ENCODE measurements around the gene TNFAIP8.

The TNFAIP8 gene

DNA sequence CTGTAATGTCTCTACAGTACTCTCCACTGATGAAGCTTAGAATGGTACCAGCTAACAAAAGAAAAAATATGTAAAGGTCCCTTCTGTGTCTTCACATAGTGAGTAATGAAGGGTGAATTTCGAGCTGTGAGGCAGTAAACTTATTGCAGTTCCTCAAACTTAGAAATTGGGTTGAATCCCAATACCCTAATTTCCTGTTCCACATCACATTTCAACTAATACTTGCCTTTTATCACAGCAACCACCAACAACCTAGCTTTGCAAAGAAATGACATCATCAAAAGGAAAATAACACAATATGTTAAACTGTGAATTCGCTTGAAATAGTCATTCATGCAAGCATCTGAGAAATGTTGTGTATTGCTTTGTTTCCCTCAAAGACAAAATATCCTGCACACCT, 9.4 kb upstream of the TNFAIP8 start:
- no peak for DNase-seq (ENCODE audit: low spot score)

DNA sequence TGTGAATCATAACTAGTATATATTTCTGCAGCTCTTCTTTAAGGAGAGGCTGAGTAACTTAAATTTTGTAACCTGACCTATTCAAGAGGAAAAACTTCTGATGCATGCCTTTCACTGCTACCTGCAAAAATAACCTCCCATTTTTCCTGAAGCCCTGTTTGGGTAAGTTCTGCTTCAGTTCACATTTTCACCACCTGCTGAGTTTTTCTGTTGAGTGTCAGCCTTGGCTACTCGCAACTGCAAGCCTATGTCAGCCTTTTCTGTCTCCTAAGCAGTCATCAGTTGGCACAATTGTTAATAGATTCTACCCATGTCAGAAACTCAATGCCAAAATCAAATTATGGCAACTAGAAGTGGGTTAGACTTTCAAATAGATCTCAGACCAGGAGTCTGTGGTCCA, 8.2 kb upstream of the TNFAIP8 start:
- DNase-seq (ENCODE audit: low spot score): no peak

DNA sequence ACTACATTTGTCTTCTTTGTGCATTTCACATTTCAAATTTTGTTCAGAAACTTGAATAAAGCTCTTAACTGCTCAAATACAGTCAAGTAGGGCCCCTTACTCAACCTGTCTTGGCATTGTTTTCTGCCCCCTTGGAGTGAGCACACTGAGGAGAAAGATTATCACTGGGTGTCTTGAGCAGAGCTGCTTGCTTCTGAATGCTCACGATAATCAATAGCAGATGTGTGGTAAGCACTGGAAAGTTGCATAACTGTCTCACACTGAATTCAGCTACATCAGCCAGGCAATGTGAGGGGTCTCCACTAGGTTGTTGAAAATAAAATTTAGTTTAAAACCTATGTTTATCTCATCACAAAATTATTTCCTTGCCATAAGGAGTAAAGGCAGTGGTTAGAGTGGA, 7.8 kb upstream of the TNFAIP8 start:
- no peak for DNase-seq (ENCODE audit: low spot score)

DNA sequence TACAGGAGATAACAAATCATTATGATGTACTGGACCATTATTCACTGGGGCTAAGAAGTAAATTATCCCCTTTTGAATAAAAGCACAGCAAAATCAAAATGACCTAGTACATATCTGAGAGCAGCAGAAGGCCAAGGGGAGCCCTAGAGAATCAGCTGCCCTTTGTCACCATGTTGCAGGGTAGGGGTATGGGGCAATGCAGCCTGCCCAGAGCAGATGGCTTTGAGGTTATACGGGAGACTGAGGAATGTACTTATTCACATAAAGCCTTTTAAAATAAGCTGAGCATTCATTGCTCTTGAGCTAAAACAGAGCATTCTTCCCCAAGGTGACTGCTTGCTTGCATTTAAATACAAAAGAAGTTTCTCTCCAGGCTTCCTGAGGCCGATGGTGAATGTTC, 2.6 kb upstream of the TNFAIP8 start:
- no peak for DNase-seq (ENCODE audit: low spot score)

DNA sequence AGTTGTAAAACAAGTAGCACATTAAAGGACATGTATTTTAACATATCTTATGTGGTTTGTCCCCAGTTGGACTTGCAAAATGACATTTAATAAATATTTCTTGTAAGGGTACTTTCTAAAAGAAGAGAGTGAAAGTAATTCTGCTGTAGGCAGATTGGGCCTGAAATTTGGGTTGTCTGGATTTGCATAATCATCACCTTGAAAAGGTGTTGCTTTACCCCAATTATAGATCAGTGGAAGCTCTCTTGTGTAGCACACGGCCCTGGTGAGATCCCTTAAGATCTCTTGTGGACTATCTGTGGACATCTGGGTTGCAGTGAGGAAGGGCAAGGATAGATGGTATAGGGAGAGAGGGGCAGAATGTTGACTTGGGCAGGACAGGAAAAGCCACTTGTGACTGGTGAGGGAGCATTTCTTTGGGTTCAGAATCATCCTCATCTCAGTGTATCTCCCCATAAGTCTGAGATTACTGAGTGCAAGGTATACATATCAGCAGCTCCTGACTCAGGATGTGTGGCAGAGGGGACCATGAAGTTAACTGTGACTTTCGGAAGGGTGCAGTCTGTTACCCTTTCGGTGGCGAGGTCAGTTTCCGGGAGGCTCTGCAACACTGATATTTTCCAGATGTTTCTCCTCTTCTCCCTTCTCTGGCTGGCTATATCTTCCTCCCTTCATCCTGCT, 2.0 kb upstream of the TNFAIP8 start:
- DNase-seq (ENCODE audit: low spot score): no peak

DNA sequence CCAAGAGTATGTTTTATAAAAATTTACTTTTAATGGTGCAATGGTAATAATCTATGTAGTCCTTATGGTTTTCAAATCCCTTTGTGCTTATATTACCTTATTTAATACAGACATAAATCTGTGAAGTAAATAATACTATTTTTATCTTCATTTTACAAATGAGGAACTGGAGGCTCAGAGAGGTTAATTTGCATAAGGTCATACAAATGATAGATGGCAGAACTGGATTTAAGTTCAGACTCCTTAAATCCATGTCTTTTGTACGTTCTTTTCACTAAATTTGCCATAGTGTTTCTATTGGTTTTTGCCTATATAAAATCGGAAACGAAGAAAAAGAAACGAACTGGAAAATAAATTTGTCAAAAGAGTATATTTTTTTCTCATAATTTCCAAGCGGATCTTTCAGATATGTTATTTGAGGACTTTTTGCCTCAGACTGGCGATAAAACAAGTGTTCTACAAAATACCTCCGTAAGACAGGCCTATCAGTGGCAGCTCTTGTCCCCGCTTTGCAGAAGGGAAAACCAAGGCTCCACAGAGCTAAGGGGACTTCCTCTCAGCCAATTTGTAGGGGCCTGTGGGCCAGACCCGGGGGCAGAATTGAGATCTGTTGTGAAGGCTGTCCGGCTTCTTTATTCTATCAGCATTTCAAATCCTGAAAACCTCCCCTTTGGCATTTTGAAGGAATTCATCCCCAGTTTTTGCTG, 1.1 kb upstream of the TNFAIP8 start:
- DNase-seq (ENCODE audit: low spot score): no peak

DNA sequence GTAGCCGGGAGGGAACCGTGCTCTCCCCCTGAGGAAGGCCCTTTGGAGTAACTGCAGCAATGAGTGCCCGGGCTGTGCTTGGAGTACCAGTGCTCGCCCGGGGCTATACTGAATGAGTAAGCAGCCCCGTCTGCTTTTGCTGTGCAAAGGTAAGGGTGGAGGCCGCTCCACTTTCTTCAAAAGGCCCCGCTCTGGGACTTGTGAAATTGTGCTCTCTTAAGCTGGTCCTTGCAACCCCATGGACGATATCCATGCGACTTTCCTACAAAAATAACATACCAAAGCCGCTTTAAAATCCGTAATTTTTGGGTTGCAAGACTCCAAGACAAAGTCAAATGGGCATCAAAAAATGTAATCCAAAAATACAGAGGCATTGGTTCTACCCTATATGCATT, 578 bp upstream of the TNFAIP8 start:
- DNase-seq (ENCODE audit: low spot score): no peak

DNA sequence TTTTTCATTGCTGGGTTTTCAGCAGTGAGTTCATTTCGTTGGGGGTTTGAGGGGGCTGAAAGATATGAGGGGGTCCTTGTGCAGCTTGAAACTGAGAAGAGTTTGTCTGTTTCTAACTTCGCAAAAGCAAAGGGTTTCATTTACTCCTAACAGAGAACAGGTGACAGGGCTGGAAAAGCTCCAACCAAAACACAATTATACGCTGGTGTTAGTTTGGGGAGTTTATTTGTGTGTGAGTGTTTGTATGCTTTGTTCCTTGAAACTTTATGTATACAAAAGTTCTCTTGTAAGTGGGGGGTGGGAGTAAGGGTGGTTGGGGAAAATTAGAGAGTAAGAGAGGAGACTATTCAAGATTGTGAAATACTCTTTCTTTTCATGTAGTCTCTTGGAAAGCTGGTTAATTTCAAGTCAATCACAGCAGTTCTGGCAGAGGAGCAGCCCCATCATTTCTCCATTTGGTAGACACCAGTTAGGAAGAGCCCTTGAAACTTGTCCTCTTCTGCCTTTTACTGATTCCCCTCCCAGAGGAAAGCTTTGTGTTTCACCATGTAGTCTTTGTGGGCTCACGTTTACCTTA, 881 bp downstream of the TNFAIP8 start:
- DNase-seq (ENCODE audit: low spot score): no peak

DNA sequence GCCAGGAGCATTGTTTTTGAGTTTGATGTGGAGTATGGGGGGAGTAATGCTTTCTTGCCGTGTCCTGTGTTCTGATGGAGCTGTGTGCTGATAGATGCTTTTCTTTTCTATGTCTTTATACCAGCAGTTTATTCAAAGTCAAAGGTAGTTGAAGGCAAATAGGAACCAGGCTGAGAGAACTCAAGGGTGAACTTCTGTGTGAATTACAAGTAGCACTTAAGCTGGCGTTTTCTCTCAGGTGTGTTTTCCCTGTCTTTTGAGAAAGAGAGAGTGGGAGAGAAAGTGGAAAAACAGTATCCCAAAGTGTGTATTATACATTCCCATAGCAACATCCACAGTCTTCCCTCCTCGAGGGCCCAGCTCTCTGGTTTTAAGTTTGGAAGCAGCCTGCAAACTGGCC, 1.5 kb downstream of the TNFAIP8 start:
- DNase-seq (ENCODE audit: low spot score): no peak

DNA sequence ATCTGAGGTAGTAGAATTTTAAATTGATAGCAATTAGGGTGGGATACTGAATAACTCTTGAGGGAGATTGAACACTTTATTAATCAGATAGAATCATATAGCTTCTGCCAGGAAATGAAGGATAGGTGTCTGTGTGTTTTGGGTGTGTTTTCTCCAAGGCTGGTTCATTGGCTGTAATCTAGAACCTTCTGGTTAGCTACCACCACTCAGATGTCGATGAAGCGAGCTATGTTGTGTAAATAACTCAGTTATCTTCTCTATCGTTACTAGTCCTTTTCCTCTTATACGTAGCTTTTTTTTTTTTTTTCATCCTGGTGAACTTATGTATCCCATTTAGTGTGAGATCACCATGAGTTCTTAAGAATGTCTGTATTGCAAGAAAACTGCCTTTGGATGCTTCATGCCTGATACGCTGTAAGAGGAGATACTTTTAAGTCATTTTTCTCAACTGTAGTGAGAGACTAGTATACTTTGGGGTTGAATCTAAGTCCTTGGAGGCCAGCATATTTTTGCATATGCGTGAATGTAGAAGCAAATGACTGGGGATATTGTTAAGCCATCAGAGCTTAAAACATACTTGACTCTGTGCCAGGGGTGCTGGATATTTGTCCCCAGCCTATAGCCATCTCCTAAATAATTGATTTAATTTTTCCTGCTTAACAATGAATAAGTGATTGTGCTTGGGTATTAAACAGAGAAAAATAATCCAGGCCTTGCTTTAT, 2.1 kb downstream of the TNFAIP8 start:
- DNase-seq (ENCODE audit: low spot score): no peak

DNA sequence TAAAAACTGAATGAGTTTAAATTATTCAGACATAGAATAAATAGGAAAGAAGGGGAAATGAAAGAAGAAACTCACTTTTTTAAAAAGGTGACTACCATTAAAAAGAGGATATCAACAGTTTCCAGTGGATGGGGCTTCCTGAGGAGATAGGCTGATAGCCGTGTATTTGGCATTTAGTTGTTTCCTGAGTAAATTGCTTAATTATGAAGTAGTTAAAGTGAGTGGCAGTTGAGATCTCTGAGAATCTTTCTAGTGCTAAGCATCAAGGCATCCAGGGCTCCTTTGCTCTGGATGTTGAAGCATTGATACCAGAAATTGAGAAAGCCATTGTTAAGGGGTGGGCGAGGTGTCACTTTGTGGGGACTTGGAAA, 2.7 kb downstream of the TNFAIP8 start:
- no peak for DNase-seq (ENCODE audit: low spot score)

DNA sequence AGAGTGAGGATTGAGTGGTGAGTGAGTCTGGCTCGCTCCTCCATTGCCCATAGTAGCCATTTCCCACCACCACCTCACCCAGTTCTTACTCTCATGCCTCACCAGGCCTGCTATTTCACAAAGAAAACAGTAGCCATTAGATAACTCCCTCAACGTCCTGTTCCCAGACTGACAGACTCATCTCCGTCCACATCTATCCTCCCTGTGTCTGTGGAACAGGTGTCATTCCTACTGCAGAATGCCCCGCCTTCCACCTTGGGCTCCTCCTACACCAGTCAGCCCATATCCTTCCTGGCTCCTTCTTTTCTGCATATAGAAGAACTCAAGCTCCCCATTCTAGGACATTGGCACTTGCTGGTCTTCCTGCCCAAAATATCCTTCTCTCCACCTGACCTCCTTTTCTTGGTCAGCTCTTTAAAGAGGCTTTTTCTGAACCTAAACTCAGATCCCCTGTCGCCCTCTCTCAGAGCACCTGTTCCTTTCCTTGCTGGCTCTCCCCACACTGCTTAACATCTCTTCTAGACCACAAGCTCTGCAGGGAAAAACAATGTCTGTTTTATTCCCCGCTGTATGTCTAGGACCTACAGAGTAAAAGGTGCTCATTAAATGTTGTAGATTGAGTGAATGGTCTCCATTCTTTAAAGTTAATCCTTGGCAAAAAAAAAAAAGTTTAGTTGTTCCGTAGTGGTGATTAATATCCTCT, 3.2 kb downstream of the TNFAIP8 start:
- no peak for DNase-seq (ENCODE audit: low spot score)

DNA sequence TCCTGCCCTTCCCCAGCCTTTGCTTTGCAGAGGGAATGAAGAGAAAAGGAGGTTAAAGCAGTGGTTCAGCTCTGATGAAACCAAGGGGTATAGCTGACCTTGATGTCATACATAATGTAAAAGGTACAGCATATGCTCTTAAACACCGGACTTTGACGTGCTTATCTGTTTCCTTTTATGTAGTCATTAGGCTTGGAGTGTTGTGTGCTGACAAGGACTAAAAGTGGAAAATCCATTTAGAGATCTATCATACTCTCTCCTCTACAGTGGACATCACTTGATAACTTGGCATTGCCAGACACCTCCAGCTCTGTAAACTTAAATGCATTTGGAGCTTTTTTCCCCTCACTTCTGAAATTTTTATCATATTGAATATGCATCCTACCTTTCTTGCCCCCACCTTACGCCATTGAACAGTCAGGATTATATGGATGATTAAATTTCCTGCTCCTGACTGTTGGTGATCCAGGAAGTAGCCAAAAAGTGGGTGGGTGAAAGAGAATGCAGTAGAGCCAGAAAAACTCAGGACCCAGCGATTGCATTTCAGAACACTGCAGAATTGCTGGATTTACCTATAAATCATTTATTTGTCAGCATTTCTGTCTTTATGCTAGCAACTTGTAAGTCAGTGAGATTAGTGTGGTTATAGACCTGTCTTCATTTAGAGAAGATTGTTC, 4.1 kb downstream of the TNFAIP8 start:
- no peak for DNase-seq (ENCODE audit: low spot score)

DNA sequence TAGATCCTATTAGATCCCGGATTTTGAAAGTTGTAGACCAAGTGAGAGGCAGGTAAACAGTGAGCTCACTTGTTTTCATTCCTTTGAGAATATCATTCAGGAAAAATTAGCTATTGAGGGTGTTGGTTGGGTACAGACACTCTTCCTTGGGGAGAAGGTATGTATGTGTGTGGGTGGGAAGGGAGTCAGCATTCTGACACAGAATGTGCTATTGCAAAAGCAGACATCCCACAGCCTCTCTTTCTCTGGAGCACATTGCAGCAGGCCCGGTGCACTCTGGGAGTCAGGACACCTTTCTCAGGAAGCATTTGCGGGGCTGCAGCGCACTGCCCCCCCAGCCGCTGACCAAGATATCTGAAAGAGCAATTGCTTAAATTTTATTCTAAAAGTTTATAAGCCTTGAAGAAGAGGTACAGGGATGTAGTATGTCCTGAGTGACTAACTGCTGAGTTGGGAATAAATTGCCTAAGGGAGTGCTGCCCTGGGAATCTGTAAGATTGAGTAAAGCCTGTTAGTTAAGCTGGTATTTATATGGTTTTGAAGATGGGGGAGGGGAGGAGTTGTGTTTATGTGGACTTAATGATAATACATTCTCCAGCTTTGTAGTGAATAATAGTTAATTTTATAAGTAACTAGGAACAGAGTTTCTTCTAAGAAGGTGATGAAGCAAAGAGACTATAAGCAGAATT, 5.2 kb downstream of the TNFAIP8 start:
- DNase-seq (ENCODE audit: low spot score): no peak

DNA sequence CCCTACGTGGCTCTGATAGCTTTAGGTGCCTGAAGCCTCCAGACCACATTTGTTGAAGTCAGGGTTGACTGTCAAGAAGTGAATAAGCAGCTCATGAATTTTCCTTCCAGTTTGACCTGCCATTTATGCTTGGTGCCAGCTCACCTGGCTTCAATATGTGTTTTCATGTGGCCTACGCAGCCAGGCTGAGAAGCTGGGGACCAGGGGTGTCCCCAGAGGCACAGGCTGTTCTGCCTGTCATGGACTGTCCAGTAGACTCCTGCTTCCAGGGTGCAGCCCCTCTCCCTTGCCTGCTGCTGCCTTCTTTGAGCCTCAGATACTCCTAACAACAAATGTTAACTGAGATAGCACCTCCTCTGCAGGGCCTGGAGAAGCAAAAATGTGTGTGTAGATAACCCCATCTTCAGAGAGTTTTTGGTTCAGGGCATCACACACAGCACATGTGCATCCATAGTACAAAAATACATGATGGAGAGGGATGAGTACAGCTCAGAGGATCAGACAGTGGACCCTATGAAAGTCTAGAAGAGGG, 5.8 kb downstream of the TNFAIP8 start:
- DNase-seq (ENCODE audit: low spot score): no peak

DNA sequence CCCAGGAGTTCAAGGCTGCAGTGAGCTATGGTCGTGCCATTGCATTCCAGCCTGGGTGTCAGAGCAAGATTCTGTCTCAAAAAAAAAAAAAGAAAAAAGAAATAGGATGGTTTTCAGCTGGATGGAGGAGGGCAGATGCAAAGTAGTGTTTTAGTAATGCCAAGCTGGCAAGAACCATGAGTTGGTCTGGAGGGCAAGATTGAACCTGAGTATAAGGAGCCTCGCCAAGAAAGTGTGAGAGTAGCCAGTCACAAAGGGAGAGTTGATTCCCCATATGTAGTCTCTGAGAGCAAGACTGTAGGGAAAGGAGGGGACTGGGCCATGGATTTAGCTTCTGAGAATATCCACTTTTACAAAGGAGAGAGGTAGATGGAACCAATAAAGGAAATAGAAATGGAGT, 6.9 kb downstream of the TNFAIP8 start:
- DNase-seq (ENCODE audit: low spot score): no peak

DNA sequence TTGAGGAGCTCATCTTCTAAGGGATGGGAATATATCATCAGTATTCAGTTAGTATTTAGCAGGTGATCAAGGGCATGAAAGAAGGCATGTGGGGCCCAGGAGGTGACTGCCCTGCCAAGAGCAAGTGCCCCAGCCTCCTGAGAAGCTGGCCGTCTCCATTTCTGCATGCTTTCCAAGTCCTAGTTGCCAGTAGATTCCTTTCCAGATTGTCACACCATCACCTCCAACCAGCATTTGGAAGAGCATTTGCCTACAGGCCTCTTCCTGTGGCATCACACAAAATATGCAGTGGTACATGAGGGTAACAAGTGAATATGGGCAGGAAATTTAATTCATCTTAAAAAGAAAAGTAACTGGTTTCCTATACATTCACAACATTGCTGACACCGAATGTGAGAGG, 7.5 kb downstream of the TNFAIP8 start:
- DNase-seq (ENCODE audit: low spot score): no peak

DNA sequence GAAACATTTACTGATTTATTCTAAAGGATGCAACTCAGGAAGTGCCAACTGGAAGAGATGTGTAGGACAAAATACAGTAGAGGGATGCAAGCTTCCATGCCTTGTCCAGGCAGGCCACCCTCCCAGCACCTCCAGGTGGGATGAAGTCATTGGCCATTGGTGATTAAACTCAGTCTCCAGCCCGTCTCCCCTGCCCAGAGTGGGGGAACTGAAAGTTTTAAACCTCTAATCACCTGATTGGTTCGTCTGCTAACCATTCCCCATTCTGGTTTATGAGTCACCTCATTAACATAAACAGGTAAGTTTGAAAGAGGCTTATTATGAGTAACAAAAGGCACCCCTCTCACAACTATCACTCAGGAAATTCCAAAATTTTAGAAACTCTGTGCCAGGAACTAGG, 8.1 kb downstream of the TNFAIP8 start:
- DNase-seq (ENCODE audit: low spot score): no peak

DNA sequence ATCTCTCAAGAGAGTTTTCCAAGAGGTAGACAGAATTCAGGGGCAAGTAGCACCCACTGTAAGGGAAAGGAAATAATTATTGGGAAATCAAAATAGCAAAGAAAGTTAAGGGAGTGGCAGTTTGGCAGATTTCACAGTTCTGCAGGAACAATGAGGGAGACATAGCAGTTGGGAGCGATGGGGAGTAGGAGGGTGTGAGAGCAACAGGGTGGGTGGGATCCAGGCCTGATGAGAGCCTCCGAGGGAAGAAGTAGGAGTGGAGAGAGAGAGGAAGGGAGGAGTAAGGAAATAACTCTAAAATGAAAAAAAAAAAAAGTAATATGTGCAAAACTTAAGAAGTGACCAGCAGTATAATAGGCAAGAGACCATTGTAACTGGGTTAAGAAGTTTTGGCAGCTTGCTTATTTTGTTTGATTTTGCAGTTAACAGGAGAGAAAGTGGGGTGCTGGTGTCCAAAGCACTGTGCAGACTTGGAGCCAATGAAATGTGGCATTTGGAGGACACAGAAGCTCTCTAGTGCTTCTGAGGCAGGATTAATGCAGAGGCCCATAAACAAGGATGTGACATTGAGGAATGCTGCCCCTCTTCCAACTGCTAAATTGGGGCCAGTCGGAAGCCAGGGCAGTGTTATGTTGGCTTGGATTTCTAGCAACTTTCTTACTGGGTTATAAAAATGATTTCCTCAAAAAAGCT, 10.2 kb downstream of the TNFAIP8 start:
- DNase-seq (ENCODE audit: low spot score): no peak

DNA sequence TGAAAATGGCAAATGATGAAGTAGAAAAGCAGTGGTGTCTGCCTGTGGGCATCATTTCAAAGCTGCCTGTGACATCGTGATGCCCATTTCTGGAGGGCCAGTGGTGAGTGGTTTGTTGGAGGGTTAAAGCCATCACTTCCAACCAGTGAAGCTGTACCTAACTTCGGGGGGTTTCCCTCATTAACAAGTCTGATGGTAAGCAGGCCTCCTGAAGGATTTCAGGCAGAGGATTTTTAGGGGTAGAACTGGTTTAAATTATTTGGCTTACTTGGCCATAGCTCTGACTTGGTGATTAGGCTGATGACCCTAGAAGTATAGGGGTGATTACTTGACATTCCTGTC, 10.7 kb downstream of the TNFAIP8 start:
- DNase-seq (ENCODE audit: low spot score): no peak
